ENCODE data around the gene DIO2. TPM values are rescaled to one million over a fixed set of nuclear protein-coding genes. Genes with fewer than 3 reads are reported as not detected.

DIO2 gene
- polyA plus RNA-seq, 1 of the 3 experiments (the other 2 are of a cell fraction), result 1.1 TPM

DNA sequence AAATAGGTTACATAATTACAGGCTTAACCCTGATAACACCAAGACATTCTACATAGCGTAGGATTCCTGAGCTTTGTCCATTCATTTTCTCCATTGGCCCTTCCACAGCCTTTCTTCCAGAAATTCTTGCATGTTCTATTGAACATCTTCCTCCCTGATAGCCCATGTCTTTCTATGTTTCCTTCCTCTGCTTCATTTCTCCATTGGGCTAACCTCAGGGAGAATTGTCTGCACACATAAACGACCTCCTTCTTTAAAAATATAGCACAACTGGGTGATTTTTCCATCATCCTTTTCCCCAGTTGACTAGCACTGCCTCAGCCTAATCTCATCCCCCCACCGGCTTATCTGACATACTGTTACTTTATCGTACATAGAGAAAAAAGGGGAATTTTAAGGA is 11.2 kb downstream of the DIO2 start (continued):
- no peak for TF ChIP-seq IRF3 (IDR thresholded peaks at IDR 0.05; ENCODE audit: low read depth, low read length)

DNA sequence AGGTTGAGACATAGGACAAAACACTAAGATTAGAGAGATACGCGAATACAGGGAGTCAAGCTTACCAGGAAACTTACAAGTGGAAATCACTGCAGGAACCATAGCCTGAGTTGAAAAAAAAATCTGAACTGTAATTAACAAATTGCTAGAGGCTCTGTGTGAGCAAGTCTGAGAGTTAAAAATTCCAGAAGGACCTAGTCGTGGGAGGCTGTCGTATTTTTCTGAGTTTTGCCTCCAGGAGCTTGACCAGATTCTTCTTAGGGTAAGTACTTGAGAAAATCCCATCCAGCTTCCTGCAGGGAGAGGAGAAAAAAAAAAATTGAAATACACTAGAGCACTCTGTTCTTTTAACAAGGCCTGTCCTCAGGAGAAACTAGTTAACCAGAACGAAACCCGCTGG is 22.7 kb downstream of the DIO2 start:
- Histone ChIP-seq H3K27ac (ENCODE audit: low read depth in 2 of 2, low read length in 1 of 2) (no peak overlapping the region), H4K20me1 (ENCODE audit: insufficient read depth) (no peaks in the 10 kb centered on the region), H3K79me2 (ENCODE audit: insufficient read depth) (no peaks in the 10 kb centered on the region), H3K4me1 (ENCODE audit: control insufficient read depth in 1 of 2, insufficient read depth in 2 of 2, low read depth in 1 of 2, low read length in 1 of 2) (no peaks in the 10 kb centered on the region), H3K9me3 (no peaks in the 10 kb centered on the region), H3K27me3 (ENCODE audit: insufficient read depth) (no peaks in the 10 kb centered on the region), H2AFZ (ENCODE audit: low read depth) (no peak overlapping the region), H3K9ac (no peak overlapping the region), H3K36me3 (replicated peaks in 1 of 2; ENCODE audit: control insufficient read depth in 1 of 2, insufficient read depth in 2 of 2, low read length in 1 of 2) (no peaks in the 10 kb centered on the region), H3K4me2 (no peak overlapping the region), H3K4me3 (ENCODE audit: low read depth in 2 of 2, low read length in 1 of 2) (no peak overlapping the region), H3F3A (replicated peaks; ENCODE audit: insufficient read depth) (no peaks in the 10 kb centered on the region), H3K9me2 (no peaks in the 10 kb centered on the region)
- TF ChIP-seq, protein P1, sequence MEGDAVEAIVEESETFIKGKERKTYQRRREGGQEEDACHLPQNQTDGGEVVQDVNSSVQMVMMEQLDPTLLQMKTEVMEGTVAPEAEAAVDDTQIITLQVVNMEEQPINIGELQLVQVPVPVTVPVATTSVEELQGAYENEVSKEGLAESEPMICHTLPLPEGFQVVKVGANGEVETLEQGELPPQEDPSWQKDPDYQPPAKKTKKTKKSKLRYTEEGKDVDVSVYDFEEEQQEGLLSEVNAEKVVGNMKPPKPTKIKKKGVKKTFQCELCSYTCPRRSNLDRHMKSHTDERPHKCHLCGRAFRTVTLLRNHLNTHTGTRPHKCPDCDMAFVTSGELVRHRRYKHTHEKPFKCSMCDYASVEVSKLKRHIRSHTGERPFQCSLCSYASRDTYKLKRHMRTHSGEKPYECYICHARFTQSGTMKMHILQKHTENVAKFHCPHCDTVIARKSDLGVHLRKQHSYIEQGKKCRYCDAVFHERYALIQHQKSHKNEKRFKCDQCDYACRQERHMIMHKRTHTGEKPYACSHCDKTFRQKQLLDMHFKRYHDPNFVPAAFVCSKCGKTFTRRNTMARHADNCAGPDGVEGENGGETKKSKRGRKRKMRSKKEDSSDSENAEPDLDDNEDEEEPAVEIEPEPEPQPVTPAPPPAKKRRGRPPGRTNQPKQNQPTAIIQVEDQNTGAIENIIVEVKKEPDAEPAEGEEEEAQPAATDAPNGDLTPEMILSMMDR (IDR thresholded peaks at IDR 0.05), result no peak
- no peak for TF ChIP-seq RFX5 (IDR thresholded peaks at IDR 0.05; ENCODE audit: low read length)
- TF ChIP-seq ZBTB33 (IDR thresholded peaks at IDR 0.05; ENCODE audit: borderline replicate concordance, low read depth), result no peak
- TF ChIP-seq TEAD4 (IDR thresholded peaks at IDR 0.05; ENCODE audit: borderline replicate concordance, insufficient read depth), result no peak
- no peak for TF ChIP-seq PBX3 (IDR thresholded peaks at IDR 0.05)
- TF ChIP-seq, protein P2, sequence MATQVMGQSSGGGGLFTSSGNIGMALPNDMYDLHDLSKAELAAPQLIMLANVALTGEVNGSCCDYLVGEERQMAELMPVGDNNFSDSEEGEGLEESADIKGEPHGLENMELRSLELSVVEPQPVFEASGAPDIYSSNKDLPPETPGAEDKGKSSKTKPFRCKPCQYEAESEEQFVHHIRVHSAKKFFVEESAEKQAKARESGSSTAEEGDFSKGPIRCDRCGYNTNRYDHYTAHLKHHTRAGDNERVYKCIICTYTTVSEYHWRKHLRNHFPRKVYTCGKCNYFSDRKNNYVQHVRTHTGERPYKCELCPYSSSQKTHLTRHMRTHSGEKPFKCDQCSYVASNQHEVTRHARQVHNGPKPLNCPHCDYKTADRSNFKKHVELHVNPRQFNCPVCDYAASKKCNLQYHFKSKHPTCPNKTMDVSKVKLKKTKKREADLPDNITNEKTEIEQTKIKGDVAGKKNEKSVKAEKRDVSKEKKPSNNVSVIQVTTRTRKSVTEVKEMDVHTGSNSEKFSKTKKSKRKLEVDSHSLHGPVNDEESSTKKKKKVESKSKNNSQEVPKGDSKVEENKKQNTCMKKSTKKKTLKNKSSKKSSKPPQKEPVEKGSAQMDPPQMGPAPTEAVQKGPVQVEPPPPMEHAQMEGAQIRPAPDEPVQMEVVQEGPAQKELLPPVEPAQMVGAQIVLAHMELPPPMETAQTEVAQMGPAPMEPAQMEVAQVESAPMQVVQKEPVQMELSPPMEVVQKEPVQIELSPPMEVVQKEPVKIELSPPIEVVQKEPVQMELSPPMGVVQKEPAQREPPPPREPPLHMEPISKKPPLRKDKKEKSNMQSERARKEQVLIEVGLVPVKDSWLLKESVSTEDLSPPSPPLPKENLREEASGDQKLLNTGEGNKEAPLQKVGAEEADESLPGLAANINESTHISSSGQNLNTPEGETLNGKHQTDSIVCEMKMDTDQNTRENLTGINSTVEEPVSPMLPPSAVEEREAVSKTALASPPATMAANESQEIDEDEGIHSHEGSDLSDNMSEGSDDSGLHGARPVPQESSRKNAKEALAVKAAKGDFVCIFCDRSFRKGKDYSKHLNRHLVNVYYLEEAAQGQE (IDR thresholded peaks at IDR 0.05; ENCODE audit: low read depth, low read length), result no peak
- TF ChIP-seq SIN3A (IDR thresholded peaks at IDR 0.05; ENCODE audit: borderline replicate concordance, low read depth, low read length), result no peak
- no peak for TF ChIP-seq CHD2 (IDR thresholded peaks at IDR 0.05; ENCODE audit: low read length, partially characterized antibody)
- TF ChIP-seq RXRA (IDR thresholded peaks at IDR 0.05; ENCODE audit: borderline replicate concordance, low read depth), result no peak
- TF ChIP-seq FOXJ3 (CRISPR knock-in tag; IDR thresholded peaks at IDR 0.05), result no peak
- TF ChIP-seq YY1 (IDR thresholded peaks at IDR 0.05; ENCODE audit: low read depth), result no peak
- TF ChIP-seq EZH2phosphoT487 (IDR thresholded peaks at IDR 0.05; ENCODE audit: borderline replicate concordance, low read depth), result no peak
- TF ChIP-seq FOXM1 (IDR thresholded peaks at IDR 0.05; ENCODE audit: low read depth), result no peak
- no peak for TF ChIP-seq IRF3 (IDR thresholded peaks at IDR 0.05; ENCODE audit: low read depth, low read length)
- no peak for TF ChIP-seq ELF1 (IDR thresholded peaks at IDR 0.05)
- no peak for DNase-seq
- WGBS (ENCODE audit: low lambda C conversion rate), result 78% methylated on average over 6 of the region's 6 CpGs
- ChIA-PET CTCF (interaction anchor here (1.8 kb wide), 1 partner anchor 13 kb away, joined by 4 read pairs; no protein-coding TSS in a partner anchor), POLR2A (no interaction called here)

Data from SK-N-SH (cell line).